Ovary (tissue), 3 donors: ENCODE measurements around the gene PRR36.

Source experiments
- EP300 ChIP-seq: sonication (generic); formaldehyde crosslinking; IDR thresholded peaks from one replicate; pipeline ENCODE4 v1.6.1; 2017; ENCODE audit warnings: antibody characterized with exemption
- POLR2A ChIP-seq: fragments of 450-650 bp; IDR thresholded peaks from one replicate; pipeline ENCODE4 v1.6.1; 2017; ENCODE audit warnings: antibody characterized with exemption, mild to moderate bottlenecking, moderate library complexity
- TF ChIP-seq, protein P1 (sequence below), 3 donors: fragments of 450-650 bp in 2 of 3; fragments of 200-600 bp in 1 of 3; IDR thresholded peaks; one replicate each; pipeline versions ENCODE4 v1.5.1 to v1.8.0; 2016 to 2022; ENCODE audit warnings: antibody characterized with exemption in 3 of 3, mild to moderate bottlenecking in 1 of 3
- donor health status: DM: no; HTN: no; CAD: no.

- TF ChIP-seq, protein P1, sequence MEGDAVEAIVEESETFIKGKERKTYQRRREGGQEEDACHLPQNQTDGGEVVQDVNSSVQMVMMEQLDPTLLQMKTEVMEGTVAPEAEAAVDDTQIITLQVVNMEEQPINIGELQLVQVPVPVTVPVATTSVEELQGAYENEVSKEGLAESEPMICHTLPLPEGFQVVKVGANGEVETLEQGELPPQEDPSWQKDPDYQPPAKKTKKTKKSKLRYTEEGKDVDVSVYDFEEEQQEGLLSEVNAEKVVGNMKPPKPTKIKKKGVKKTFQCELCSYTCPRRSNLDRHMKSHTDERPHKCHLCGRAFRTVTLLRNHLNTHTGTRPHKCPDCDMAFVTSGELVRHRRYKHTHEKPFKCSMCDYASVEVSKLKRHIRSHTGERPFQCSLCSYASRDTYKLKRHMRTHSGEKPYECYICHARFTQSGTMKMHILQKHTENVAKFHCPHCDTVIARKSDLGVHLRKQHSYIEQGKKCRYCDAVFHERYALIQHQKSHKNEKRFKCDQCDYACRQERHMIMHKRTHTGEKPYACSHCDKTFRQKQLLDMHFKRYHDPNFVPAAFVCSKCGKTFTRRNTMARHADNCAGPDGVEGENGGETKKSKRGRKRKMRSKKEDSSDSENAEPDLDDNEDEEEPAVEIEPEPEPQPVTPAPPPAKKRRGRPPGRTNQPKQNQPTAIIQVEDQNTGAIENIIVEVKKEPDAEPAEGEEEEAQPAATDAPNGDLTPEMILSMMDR (IDR thresholded peaks at IDR 0.05), result no peak
- TF ChIP-seq EP300 (no peak), POLR2A (no peak)
Observed at GRCh38 chr19:7861619-7862412, 12.4 kb downstream of the PRR36 start.
